HG03432 (cell line): ENCODE data around the gene FILIP1L.
A peak's percentile ranks its signal among the peaks of the same experiment; 100 is the strongest.

ENCODE experiments used
- ATAC-seq: cut with Tn5 transposase; IDR thresholded peaks from one replicate; pipeline ENCODE4 v1.9.1; 2021; ENCODE audit warnings: mild to moderate bottlenecking, moderate library complexity; ENCODE audit not compliant: unreplicated experiment

The FILIP1L gene

GRCh38 chr3:99955773-99956562, 158.3 kb downstream of the FILIP1L start:
- no peak for ATAC-seq

DNA sequence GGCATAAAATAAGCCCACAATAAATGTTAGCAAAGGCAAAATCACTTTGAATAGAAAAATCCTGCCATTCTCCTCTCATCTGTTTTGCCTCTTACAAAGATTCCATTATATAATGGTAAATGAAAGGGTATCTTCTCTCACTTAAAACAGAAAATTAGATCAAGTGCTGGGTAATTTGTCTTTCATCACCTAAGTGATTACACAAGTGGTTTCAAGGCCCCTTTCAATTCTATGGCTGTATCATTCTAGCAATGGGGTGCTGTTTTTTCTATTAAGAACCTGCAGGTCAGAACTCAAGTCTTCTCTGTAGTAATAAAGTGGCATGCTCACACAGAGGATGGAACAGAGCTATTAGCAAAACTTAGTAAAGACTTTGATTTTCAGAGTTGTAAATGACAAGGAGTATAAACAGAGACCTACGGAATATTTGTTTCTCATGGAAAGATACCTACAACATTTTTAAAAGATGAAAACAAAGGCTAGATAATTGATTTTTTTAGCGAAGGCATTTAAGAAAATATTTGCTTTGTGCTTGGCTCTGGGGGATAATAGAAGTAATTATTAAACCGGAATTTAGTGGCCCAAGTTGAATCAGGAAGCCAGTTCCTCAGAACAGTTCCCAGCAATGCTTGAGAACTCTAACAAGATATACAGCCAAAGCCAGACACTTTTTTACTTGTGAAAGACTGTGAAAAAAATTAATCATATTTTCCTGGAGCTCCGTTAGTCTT, 159.2 kb downstream of the FILIP1L start:
- ATAC-seq, result no peak

- no peak for ATAC-seq
Measured at GRCh38 chr3:99953596-99953995, 160.7 kb downstream of the FILIP1L start.

DNA sequence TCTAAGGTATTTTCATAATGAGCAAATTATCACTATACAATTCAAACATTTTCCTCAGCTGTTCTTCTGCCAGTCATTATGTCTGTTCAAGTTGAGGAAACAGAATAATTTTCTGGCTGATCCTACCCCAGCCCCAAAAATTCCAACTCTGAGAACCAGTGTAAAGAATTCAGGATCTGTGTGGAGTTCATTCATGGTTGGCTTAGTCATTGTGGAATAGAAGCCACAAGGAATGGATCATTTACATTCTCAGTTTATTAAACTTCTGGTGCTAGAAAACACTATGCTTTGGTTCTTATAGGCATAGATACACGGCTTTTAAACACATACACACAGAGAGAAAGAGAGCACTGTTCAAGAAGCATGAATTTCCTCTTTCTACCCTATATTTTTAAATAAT, 162.0 kb downstream of the FILIP1L start:
- no peak for ATAC-seq

GRCh38 chr3:99951701-99952100, 162.6 kb downstream of the FILIP1L start:
- ATAC-seq, result no peak

DNA sequence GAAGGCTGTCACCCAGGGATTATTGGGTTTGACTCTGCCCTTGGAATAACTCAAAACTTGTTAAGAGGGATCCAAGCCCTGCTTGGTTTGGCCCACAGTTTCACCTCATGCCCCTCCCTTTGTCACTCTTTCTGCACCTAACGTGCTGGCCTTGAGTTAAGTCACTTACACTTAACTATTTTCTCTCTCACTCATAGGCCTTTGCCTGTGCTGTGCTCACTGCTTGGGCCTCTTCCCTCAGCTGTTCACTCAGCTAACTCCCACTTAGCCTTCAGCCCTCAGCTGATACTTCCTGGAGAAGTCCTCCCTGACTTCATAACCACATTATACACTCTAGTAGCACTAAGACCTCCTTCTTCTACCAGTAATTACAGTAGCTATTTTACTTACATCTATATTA, 163.4 kb downstream of the FILIP1L start:
- no peak for ATAC-seq

DNA sequence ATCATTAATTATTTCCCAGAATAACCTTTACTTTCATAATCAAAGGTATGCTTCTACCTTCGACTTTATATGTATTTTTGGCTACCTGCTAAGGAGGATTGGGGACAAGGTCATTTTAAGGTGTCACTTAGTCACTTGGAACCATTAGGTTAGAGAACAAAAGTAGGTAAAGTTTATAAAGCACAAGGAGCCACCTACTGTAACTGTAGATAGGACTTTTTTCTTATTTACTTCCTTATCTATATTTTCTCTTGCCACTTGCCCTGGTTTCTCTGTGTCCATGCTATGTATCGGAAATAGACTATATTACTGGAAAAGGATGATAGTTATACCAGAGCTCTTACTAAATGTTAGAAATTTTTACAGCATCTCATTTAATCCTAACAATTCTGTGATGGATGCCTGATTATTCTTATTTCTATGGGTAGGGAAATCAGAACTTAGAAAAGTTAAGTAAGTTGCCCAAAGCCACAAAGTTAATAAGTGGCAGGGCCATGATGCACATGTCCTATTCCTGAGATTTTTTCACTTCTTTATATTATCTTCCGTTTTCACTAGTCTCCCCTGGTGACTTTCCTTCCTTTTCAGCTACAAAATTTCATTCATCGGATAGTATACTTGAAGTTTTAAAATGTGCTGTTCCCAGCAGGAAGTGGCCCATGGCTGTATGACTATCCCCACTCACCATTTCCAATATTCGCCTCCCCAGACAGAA, 164.2 kb downstream of the FILIP1L start:
- ATAC-seq, result no peak

GRCh38 chr3:99948467-99949089, 165.7 kb downstream of the FILIP1L start:
- ATAC-seq, result no peak

DNA sequence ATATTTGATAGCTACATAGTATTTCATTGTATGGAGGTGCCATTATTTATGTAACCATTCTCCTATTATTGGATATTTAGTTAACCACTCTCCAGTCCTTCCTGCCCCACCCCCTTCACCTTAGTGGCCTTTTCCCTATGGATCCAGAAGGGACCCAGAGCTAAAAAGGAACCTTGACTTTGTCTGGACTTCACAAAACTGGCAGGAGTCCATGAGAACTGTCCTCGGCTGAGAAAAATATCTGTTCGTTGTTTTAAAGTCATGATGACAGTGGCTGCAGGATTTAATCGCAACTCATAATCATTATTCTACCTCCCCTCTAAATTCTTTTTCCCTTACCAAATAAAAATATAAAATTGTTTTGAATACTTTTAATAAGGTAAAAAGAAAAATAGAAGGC, 166.9 kb downstream of the FILIP1L start:
- ATAC-seq, result no peak

DNA sequence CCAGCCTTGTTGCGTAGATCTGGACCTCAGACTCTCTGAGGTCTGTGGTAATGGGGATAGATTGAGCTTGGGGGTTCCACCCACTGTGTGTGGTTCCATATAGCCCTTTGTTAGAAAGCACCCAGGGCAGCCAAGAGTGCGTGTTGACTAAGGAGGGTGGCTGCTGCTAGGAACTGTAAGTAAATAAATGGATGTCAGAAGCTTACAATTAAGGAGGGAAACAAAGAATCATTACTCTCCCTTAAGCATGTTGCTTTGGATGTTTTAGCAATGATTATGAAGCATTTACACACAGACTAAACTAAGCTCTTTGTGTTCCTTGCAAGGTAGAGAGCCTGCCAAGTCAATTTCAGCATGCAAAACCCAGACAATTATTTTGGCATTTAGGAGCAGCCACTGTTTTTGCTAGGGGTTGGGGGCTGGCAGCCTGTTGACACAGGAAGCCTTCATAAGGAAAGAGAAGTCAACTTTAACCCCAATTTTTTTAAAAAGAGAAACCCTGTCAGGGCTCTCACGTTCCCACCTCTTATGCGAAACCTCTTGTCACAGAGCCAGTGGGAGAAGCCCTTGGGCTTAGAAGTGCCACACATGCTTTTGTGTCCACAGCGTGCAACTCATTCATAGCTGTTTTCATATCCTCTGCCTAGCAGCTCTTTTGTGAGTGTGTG, 168.8 kb downstream of the FILIP1L start:
- no peak for ATAC-seq

DNA sequence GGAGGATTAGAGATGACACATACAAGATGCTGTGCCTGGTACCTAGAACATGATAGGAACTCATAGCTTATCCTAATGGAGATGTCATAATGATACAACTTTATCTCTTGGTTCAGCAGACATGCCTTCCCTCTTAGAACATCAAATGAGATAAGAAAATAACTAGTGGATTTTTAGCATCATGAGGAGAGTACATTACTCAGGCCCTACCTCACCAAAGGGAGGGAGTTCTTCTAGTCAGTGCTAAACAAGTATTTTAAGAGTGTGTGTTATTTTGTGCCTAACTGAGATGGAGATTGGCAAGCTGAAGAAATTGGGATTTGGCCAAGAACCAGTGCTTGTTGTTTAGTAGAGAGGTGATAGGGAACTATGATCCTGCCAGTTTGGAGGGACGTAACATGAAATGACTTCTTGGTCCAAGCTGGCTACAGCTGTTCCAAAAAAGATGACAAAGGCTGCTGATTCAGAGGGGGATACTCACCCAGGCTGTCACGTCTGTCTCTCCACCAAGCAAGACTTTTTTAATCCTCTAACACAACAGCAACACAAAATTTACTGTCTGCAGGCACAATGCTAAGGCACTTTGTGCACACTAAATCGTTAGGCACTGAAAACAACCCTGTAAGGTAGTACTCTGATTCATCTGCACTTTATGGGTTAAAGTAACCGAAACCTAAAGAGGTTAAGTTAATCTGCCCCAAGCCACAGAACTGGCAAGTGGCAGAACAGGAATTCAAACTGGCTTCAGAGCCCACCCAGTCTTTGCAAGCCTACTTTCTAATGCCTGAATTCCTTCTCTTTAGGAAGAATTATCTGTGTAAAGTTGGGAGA, 170.2 kb downstream of the FILIP1L start:
- ATAC-seq, result no peak

- no peak for ATAC-seq
Measured at GRCh38 chr3:99941211-99941610, 173.1 kb downstream of the FILIP1L start.

GRCh38 chr3:99940350-99940749, 174.0 kb downstream of the FILIP1L start:
- ATAC-seq, result no peak

DNA sequence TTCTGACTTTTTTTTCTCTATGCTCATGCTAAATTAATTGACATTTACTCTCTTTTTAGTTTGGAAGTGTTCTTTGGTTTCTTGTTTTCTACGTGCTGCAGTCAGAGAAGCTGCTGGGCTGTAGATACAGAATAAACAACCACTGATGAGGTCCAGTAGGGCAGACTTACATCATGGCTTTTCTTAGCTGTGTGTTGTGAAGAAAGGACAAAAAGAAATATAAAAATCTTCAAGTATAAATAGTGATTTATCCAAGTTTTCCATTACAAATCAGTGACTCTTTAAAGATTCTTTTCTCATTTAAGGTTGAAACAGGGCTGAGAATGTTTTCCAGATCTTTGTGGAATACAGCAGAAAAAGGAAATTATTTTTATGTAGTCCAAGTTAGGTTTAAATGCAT, 174.4 kb downstream of the FILIP1L start:
- no peak for ATAC-seq

DNA sequence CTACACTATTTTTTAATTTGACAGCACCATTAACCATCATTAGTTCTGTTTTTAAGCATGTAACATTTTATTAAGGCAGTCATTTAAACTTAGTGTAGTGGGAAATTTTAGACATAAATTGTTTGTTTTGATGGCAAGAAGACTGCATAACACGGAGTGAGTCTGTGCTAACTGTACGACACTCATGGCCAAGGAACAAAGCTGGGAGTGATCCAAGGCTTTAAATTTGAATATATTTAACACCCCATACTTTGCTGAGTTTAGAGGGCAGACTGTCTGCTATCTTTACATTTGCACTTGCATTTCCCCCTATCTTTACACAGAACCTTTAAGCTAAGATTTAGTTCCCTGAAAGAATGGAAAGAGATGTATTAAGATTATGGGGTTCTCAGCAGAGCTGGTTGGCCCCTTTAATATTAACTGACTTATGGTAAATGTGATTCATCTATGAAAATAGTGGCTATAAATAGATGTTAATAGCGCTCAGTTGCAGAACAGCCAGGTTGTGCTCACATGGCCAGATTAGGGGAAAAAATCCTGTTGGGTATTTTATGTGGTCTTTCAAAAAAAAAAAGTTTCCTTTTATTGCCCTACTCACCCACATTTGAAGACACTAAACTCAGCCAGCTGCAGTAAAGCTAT, 175.9 kb downstream of the FILIP1L start:
- peak; percentile 48 for ATAC-seq

DNA sequence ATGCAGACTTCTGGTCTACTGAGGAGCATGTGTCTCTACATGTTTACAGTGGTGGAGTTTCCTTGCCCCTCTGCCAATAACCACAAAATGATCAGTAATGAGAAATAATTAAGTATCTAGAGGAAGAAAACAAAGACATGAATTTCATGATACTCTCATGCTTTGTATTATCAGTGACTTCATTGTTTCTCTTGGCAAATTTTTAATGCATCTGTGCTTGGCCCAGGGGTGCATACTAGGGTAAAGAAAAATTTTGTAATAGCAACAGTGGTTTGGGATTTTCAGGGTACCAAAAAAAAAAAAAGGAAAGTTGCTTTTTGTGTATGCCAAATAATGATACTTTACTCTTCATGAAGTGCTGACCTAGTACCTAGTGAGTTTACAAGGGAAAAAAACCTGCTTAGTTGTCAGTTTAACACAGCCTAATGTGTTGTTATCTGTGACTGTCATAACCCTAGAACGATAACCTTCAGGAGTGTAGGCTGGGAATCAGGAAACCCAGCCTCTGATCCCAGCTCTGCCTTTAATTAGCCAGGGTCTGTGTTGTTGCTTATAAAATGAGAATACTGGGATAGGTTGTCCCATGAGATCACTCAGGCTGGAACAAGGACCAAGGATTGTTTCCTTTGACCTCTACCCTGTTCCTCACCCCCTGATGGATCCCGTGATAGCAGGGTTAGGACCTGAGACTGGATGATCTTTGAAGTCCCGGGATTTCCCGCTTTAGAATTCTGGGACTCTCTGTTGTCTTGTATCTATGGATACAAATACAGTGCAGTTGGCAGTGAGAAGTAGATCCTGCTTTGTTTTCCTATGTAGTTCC, 179.1 kb downstream of the FILIP1L start:
- no peak for ATAC-seq

GRCh38 chr3:99933971-99934750, 180.1 kb downstream of the FILIP1L start:
- ATAC-seq, result no peak

DNA sequence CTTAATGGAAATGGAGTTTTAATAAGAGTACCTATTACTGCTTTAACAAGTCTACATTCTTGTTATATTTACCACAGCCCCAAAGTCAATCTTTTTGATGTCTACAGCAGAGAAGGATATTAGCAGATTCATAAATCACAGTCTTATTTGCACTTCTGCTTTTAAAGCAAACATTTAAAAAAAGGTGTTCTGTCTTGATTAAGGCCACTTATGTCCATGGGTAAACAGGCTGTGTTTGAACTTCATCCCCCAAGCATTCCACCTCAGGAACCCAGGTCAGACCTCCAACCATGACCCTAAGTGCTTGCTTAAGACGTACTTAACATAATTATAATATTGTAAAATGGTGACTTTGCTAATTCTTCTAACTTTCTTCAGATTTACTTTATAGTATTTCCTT, 183.2 kb downstream of the FILIP1L start:
- ATAC-seq, result no peak
